ENCODE data around the gene MTMR2.

- TF ChIP-seq CTCF (CRISPR knock-in tag; IDR thresholded peaks at IDR 0.05) (no peak), YY1 (IDR thresholded peaks at IDR 0.05; ENCODE audit: insufficient read depth, insufficient replicate concordance, low read depth, low read length) (no peak), RAD21 (CRISPR knock-in tag; IDR thresholded peaks at IDR 0.05) (no peak), SUZ12 (IDR thresholded peaks at IDR 0.05; ENCODE audit: low read depth, low read length) (no peak)
These were observed 24.7 kb upstream of the MTMR2 start for GRCh38 chr11:95948637-95949036.

All from HepG2 (cell line).